Measurements from ENCODE around the gene ADAMTS12.
"Not testable (repeated sequence)": the region's sequence is repeated elsewhere in the genome, so short reads cannot be mapped to it uniquely, and the experiment has no call there.

Gene ADAMTS12, protein sequence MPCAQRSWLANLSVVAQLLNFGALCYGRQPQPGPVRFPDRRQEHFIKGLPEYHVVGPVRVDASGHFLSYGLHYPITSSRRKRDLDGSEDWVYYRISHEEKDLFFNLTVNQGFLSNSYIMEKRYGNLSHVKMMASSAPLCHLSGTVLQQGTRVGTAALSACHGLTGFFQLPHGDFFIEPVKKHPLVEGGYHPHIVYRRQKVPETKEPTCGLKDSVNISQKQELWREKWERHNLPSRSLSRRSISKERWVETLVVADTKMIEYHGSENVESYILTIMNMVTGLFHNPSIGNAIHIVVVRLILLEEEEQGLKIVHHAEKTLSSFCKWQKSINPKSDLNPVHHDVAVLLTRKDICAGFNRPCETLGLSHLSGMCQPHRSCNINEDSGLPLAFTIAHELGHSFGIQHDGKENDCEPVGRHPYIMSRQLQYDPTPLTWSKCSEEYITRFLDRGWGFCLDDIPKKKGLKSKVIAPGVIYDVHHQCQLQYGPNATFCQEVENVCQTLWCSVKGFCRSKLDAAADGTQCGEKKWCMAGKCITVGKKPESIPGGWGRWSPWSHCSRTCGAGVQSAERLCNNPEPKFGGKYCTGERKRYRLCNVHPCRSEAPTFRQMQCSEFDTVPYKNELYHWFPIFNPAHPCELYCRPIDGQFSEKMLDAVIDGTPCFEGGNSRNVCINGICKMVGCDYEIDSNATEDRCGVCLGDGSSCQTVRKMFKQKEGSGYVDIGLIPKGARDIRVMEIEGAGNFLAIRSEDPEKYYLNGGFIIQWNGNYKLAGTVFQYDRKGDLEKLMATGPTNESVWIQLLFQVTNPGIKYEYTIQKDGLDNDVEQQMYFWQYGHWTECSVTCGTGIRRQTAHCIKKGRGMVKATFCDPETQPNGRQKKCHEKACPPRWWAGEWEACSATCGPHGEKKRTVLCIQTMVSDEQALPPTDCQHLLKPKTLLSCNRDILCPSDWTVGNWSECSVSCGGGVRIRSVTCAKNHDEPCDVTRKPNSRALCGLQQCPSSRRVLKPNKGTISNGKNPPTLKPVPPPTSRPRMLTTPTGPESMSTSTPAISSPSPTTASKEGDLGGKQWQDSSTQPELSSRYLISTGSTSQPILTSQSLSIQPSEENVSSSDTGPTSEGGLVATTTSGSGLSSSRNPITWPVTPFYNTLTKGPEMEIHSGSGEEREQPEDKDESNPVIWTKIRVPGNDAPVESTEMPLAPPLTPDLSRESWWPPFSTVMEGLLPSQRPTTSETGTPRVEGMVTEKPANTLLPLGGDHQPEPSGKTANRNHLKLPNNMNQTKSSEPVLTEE (N-terminal part only)

DNA sequence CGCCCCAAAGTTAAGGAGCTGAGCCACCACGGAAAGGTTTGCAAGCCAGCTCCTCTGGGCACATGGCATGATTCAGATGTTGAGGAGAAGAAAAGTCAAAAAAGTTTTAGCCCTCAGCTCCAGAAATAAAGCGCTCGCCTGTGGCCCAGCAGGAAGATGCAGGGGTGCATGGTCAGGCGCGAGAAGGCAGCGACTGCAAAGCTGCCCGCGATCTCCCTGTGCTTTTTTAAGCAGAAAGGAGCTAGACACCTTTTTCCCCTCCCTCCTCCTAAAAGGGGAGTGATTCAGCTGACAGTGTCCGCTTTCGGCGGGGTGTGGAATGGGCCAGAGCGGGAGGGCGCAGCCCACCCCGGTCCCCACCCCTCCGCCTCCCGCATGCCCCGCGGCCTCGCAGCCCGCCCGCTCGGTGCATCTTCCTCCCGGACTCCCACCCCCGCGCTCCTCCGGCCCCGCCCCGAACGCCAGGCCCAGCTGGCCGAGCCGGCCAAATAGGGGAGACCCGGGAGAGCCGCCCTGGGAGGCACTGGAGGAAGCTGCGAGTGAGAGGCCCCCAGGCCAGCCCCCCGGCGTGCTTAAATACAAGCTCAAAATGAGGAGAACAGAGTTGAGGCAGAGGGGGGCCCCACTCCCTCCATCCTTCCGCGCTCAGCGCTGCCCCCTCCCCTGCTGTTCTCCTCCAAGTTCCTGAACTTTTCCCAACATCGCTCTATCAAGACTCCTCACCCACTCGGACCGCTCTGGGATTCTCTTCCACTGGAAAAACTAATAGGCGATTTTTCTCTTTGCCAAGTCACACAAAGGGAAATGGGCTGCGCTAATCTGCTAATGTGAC, at the start of gene ADAMTS12:
Gene ADAMTS12 (minus strand): TSS at position 203 of the 832 bp plus-strand sequence. CDS start 134 bp downstream, at position 69.
- DNase-seq = no peak

GRCh38 chr5:33941090-33941489, 49.3 kb upstream of the ADAMTS12 start:
- no peak for DNase-seq

DNA sequence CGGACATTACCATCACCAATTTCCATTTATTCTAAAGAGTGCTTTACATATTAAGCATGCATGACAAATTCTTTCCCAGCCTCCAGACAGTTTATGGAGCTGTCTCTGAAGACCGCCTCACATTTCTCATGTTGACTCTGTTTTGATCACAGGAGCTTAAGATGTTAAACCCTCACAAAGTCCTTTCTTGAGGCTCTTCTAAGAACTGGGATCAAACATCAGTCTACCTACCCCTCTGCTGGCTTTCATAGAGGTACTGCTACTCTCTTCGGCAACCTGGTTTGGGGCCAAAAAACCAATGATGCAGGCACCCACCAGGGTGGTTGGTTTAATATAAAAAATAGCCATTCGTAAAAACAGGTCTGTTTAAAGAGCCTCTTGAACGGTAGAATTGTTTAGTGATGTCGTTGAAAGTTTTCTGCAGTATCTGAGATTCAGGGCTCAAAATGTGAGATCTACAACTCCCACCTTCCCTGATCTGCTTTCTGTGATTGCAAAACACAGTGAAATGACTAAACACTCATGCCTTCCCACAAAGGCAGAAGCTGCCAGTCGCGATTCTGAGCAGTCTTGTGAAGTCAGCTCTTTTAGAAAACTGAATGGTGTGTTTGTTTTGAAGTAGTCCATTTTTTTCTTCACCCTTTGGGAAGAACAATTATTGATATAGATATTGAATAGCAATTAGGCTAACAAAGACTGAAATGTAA, 47.9 kb upstream of the ADAMTS12 start:
- DNase-seq = no peak

DNA sequence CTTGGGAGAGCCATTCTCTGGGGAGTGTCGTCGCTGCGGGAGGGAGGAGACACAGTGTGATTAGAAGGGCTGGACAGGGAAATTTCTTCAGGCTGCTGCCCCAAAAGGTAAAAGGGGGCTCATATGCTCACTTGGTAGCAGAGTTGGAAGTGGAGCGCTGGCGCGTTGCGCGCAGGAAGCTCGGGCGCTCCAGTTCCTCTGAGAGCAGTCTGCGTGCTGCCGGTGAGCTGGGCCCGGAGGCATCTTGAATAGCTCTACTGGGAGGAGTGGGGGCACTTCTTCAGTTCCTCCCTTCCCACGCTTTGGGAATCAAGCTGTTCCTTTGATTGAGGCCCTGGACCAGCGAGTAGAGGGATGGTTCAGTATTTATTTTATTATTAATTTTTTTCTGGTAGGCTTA, 47.1 kb upstream of the ADAMTS12 start:
- no peak for DNase-seq

DNA sequence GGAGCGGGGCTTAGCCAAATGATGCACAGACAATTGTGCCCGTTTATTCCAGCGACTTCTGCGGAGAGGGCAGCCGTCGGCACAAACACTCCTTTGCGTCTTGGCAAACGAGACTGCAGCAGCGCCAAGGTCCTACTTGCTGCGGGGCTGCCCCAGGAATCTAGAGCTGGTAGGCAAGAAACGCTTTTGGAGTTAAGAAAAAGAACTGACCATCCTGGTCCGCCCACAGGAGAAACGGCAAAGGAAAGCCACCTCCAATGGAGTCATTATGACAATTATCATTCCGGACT, 46.7 kb upstream of the ADAMTS12 start:
- DNase-seq = no peak

DNA sequence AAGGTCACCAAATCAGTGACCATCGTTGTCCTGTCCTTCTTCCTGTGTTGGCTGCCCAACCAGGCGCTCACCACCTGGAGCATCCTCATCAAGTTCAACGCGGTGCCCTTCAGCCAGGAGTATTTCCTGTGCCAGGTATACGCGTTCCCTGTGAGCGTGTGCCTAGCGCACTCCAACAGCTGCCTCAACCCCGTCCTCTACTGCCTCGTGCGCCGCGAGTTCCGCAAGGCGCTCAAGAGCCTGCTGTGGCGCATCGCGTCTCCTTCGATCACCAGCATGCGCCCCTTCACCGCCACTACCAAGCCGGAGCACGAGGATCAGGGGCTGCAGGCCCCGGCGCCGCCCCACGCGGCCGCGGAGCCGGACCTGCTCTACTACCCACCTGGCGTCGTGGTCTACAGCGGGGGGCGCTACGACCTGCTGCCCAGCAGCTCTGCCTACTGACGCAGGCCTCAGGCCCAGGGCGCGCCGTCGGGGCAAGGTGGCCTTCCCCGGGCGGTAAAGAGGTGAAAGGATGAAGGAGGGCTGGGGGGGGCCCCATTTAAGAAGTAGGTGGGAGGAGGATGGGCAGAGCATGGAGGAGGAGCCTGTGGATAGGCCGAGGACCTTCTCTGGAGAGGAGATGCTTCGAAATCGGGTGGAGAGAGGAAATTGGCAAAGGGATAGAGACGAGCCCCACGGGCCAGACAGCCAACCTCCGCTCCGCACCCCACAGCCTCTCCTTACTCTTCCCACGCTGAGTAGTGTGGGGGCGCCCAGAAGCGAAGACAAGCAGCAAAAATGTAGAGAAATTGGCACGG, 46.1 kb upstream of the ADAMTS12 start:
- no peak for DNase-seq

DNA sequence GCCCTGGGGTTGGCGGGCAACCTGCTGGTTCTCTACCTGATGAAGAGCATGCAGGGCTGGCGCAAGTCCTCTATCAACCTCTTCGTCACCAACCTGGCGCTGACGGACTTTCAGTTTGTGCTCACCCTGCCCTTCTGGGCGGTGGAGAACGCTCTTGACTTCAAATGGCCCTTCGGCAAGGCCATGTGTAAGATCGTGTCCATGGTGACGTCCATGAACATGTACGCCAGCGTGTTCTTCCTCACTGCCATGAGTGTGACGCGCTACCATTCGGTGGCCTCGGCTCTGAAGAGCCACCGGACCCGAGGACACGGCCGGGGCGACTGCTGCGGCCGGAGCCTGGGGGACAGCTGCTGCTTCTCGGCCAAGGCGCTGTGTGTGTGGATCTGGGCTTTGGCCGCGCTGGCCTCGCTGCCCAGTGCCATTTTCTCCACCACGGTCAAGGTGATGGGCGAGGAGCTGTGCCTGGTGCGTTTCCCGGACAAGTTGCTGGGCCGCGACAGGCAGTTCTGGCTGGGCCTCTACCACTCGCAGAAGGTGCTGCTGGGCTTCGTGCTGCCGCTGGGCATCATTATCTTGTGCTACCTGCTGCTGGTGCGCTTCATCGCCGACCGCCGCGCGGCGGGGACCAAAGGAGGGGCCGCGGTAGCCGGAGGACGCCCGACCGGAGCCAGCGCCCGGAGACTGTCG, 45.4 kb upstream of the ADAMTS12 start:
- DNase-seq = no peak

DNA sequence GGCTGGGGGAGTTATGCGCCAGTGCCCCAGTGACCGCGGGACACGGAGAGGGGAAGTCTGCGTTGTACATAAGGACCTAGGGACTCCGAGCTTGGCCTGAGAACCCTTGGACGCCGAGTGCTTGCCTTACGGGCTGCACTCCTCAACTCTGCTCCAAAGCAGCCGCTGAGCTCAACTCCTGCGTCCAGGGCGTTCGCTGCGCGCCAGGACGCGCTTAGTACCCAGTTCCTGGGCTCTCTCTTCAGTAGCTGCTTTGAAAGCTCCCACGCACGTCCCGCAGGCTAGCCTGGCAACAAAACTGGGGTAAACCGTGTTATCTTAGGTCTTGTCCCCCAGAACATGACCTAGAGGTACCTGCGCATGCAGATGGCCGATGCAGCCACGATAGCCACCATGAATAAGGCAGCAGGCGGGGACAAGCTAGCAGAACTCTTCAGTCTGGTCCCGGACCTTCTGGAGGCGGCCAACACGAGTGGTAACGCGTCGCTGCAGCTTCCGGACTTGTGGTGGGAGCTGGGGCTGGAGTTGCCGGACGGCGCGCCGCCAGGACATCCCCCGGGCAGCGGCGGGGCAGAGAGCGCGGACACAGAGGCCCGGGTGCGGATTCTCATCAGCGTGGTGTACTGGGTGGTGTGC, 44.7 kb upstream of the ADAMTS12 start, which contains the start of gene RXFP3:
Gene RXFP3 (plus strand): TSS at position 6 of the 636 bp plus-strand sequence. CDS start 355 bp downstream, at position 361.
- DNase-seq = no peak

- peak; percentile 25 for DNase-seq
Observed at GRCh38 chr5:33936004-33936380, 44.2 kb upstream of the ADAMTS12 start.

DNA sequence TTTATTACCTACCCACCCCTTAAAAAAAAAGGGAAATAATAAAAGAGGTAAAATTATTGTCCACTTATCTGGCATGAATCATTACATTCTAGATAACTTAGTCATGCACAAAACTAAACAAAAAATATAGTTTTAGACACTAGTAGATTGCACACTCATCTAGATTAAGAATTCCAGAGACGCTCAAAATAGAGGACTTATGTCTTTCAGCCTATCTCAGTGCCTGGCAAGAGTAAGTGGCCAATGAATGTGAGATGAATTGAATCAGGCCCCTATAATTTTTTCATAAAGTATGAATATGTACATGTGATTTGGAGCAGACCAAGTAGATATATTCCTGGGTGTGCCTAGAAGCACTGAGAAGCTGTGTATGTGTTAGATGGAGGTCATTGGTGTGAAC, 42.4 kb upstream of the ADAMTS12 start:
- no peak for DNase-seq

DNA sequence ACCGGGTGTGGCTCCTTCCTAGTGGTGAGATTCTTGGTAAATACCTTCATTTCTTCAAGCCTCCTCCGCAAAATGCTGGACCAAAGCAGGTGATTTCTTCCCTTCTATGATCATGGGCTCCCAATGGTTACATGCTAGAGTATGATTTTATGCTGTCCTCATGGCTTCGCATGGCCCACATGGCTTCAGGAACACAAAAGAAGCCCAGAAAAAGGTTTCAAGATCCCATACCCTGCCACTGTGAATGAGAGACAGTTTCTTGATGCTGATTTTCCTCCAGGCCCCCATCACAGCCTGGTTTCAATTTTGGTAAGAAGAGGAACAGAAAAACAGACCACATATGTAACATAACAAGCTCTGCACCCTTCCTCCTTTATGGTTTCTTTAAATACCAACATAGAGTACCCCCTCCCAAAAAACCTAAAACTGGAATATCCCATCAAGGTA, 42.0 kb upstream of the ADAMTS12 start:
- no peak for DNase-seq

- no peak for DNase-seq
Observed at GRCh38 chr5:33931136-33931535, 39.3 kb upstream of the ADAMTS12 start.

DNA sequence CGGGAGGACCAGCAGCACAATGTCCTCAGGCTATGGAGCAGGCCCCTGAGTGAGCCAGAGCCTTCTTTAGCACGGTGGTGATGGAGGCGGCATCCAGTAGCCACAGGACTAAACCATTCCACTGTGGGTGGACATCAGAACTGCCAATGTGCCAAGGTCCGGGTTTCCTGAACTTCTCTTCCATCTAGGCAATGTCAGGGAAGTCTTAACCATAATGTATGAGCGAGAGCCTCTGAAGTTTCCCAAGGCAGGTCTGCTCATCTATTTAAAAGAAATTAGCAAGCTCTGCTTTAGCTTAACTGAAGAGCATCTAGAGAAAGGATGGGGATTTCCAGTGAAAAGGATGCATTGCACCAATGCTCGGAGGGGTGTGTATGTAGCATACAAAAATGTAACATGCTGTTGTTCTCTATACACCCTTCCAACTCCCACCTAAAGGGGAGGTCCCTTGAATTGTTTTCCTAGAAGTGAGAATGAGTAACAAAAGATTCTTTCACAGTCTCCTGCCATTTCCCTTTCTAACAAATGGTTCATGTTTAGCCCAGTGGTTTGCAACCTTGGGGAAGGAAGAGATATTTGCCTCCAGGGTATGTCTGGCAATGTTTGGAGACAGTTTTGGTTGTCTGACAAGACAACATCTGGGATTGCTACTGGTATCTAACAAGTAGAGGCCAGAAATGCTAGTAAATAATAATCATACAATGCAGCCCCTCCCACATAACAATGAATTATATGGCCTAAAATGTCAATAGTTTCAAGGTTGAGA, 38.3 kb upstream of the ADAMTS12 start:
- no peak for DNase-seq

- no peak for DNase-seq
Observed at GRCh38 chr5:33928283-33928682, 36.5 kb upstream of the ADAMTS12 start.

- no peak for DNase-seq
Observed at GRCh38 chr5:33927685-33928084, 35.9 kb upstream of the ADAMTS12 start.

DNA sequence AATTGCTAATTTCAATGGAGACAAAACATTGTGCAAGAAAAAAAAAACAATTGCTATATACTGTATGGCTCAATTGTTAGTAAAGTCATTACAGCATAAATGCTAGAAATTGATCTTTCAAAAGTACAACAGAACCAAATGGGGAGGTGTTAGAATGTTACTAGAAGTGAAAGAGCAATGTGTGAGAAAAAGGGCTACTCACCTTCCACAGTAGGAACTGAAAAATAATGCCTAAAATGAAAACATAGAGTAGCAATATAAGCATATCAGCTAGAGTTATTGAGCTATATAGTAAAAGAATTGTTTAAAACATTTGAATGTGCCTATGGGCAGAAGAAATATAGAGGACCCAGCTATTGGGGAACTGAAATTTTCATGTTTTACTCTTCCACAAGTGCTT, 33.5 kb upstream of the ADAMTS12 start:
- DNase-seq = no peak

GRCh38 chr5:33921002-33921401, 29.2 kb upstream of the ADAMTS12 start:
- no peak for DNase-seq

DNA sequence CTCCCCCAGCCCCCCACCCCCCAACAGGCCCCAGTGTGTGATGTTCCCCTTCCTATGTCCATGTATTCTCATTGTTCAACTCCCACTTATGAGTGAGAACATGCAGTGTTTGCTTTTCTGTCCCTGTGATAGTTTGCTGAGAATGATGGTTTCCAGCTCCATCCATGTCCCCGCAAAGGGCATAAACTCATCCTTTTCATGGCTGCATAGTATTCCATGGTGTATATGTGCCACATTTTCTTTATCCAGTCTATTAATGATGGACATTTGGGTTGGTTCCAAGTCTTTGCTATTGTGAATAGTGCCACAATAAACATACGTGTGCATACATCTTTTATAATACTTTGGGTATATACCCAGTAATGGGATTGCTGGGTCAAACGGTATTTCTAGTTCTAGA, 23.1 kb upstream of the ADAMTS12 start:
- not testable (repeated sequence) for DNase-seq

- not testable (repeated sequence) for DNase-seq
Observed at GRCh38 chr5:33906248-33906647, 14.5 kb upstream of the ADAMTS12 start.

Measured in activated gamma-delta T cell treated with Interleukin-2 at 50 U/mL for 16 hours (primary cell).